K562 (cell line): ENCODE results near the gene SLC1A4. TPM values are rescaled to one million over a fixed set of nuclear protein-coding genes. Genes with fewer than 3 reads are reported as not detected.

ENCODE experiments used
- ATAC-seq: fragments of 200-7000 bp; cut with Tn5 transposase; 3 replicates; pipeline ENCODE4 v1.9.1; 2020; ENCODE audit warnings: moderate library complexity
- BruUV-seq: library from RNA; stranded (reverse); fragments of 400-500 nt; replicated peaks from 2 replicates; lab custom pipeline; 2021; lab: Mats Ljungman, UMichigan
- CTCF ChIA-PET: fragments of 300-600 bp; formaldehyde crosslinking; extraction: SDS; loops from one replicate; lab custom pipeline; 2021; ENCODE audit warnings: low intra/inter-chr PET ratio; lab: Yijun Ruan, JAX
- POLR2A ChIA-PET: fragments of 300-600, 350-650 bp; sonication (Branson Sonifier 250); formaldehyde crosslinking; extraction: SDS; loops from one replicate; lab custom pipeline; 2021; ENCODE audit warnings: antibody characterized with exemption, inconsistent platforms; lab: Yijun Ruan, JAX
- DNase-seq, 4 experiments: peaks; one replicate each; pipeline versions ENCODE4 v3.0.0 to v3.0.0-alpha.2; 2011 to 2018; ENCODE audit warnings: low spot score in 3 of 4, mixed read lengths in 3 of 4; ENCODE audit errors: extremely low read depth in 1 of 4
- FAIRE-seq: peaks from 2 replicates; lab custom pipeline; 2011; peaks lifted over from hg19 to GRCh38; lab: Jason Lieb, UNC
- H2AFZ ChIP-seq: 2 replicates; pipeline ENCODE4 v1.6.0; 2011; ENCODE audit warnings: low read depth, low read length, control low read depth, inconsistent platforms
- H3K27ac ChIP-seq: fragments of 200-600 bp; 3 replicates; pipeline ENCODE4 v1.8.0; 2011; ENCODE audit warnings: low read depth, mild to moderate bottlenecking, control low read depth, inconsistent platforms, low read length, moderate library complexity, mixed read lengths; ENCODE audit errors: extremely low read depth
- H3K27me3 ChIP-seq, 2 experiments: fragments of 300-600 bp in 1 of 2; 2 replicates in 1 of 2; 3 replicates in 1 of 2; pipeline versions ENCODE4 v1.6.0 to v1.8.0; 2011; ENCODE audit warnings: inconsistent platforms in 2 of 2, low read length in 2 of 2, mild to moderate bottlenecking in 1 of 2, mixed read lengths in 1 of 2, moderate library complexity in 1 of 2; ENCODE audit not compliant: control insufficient read depth in 2 of 2, insufficient read depth in 2 of 2
- H3K36me3 ChIP-seq: fragments of 300-600 bp; 3 replicates; pipeline ENCODE4 v1.8.0; 2011; ENCODE audit warnings: mild to moderate bottlenecking, low read length, inconsistent platforms; ENCODE audit not compliant: control insufficient read depth, insufficient read depth
- H3K4me1 ChIP-seq, 2 experiments: fragments of 200-600 bp in 1 of 2; replicated peaks in 1 of 2; 2 replicates in 1 of 2; 3 replicates in 1 of 2; pipeline versions ENCODE4 v1.5.1 to v1.8.0; 2011; ENCODE audit warnings: inconsistent platforms in 2 of 2, low read length in 2 of 2, mild to moderate bottlenecking in 1 of 2, mixed read lengths in 1 of 2, moderate library complexity in 1 of 2; ENCODE audit not compliant: control insufficient read depth in 2 of 2, insufficient read depth in 2 of 2
- H3K4me2 ChIP-seq: 2 replicates; pipeline ENCODE4 v1.6.1; 2011; ENCODE audit warnings: low read length, control low read depth, inconsistent platforms, mixed read lengths; ENCODE audit not compliant: insufficient read depth
- H3K4me3 ChIP-seq: fragments of 200-600 bp; sonication (generic), shearing (Covaris generic); 2 replicates; pipeline ENCODE4 v1.5.1; 2016; ENCODE audit warnings: control low read depth, inconsistent platforms
- H3K79me2 ChIP-seq: fragments of 200-600 bp; 3 replicates; pipeline ENCODE4 v1.8.0; 2011; ENCODE audit warnings: low read length, inconsistent platforms; ENCODE audit not compliant: control insufficient read depth, insufficient read depth
- H3K9ac ChIP-seq, 2 experiments: 2 replicates each; pipeline versions ENCODE4 v1.6.0 to v1.6.1; 2011; ENCODE audit warnings: low read depth in 2 of 2, low read length in 2 of 2, control low read depth in 1 of 2, inconsistent platforms in 1 of 2, mild to moderate bottlenecking in 1 of 2, mixed read lengths in 1 of 2; ENCODE audit not compliant: insufficient read depth in 1 of 2
- H3K9me1 ChIP-seq: one replicate; pipeline ENCODE4 v1.6.0; 2011; ENCODE audit warnings: inconsistent platforms, mild to moderate bottlenecking, low read length, moderate library complexity; ENCODE audit not compliant: control insufficient read depth, insufficient read depth
- H3K9me3 ChIP-seq: replicated peaks from 2 replicates; pipeline ENCODE4 v1.5.1; 2011; ENCODE audit warnings: low read depth, low read length, inconsistent platforms; ENCODE audit not compliant: control insufficient read depth, insufficient read depth
- H4K20me1 ChIP-seq: replicated peaks from 2 replicates; pipeline ENCODE4 v1.6.1; 2011; ENCODE audit warnings: low read length, inconsistent platforms, mixed read lengths; ENCODE audit not compliant: control insufficient read depth, insufficient read depth
- ATF6 ChIP-seq: sonication (generic); formaldehyde crosslinking; IDR thresholded peaks from 2 replicates; pipeline ENCODE4 v1.4.0; 2020; ENCODE audit warnings: mild to moderate bottlenecking, missing genetic modification reagents
- CHD2 ChIP-seq: IDR thresholded peaks from 2 replicates; pipeline ENCODE4 v1.6.1; 2011; ENCODE audit warnings: low read depth, low read length
- CHD4 ChIP-seq: fragments of 200-600 bp; sonication (generic); IDR thresholded peaks from 3 replicates; pipeline ENCODE4 v1.6.1; 2012; ENCODE audit warnings: low read depth, mild to moderate bottlenecking, mixed read lengths, low read length, inconsistent platforms; ENCODE audit not compliant: insufficient read depth, insufficient replicate concordance, poor library complexity, severe bottlenecking
- L3MBTL2 ChIP-seq: fragments of 450-650 bp; IDR thresholded peaks from 2 replicates; pipeline ENCODE4 v1.6.1; 2016; ENCODE audit warnings: mild to moderate bottlenecking, moderate library complexity
- MTA2 ChIP-seq: fragments of 450-650 bp; IDR thresholded peaks from 2 replicates; pipeline ENCODE4 v1.6.1; 2016; ENCODE audit warnings: low read depth
- POU5F1 ChIP-seq: fragments of 150-350 bp; IDR thresholded peaks from 2 replicates; pipeline ENCODE4 v1.6.1; 2014; ENCODE audit warnings: borderline replicate concordance, low read length, low read depth, mild to moderate bottlenecking; ENCODE audit not compliant: partially characterized antibody
- PURB ChIP-seq: sonication (generic); formaldehyde crosslinking; IDR thresholded peaks from 2 replicates; pipeline ENCODE4 v1.9.0; 2021; ENCODE audit warnings: low read depth, mild to moderate bottlenecking, missing genetic modification reagents
- RBM15 ChIP-seq: fragments of 200-400 bp; formaldehyde crosslinking; IDR thresholded peaks from 2 replicates; pipeline ENCODE4 v1.6.1; 2018; ENCODE audit warnings: mild to moderate bottlenecking, low read length, moderate library complexity; ENCODE audit not compliant: insufficient read depth
- RHOXF2B ChIP-seq: fragments of 250-450 bp; sonication (Bioruptor Pico); conservative IDR thresholded peaks from 2 replicates; pipeline ENCODE4 v1.5.1; 2021
- RNF2 ChIP-seq: sonication (generic); IDR thresholded peaks from 2 replicates; pipeline ENCODE4 v1.6.1; 2016
- SUPT5H ChIP-seq: fragments of 450-650 bp; IDR thresholded peaks from 2 replicates; pipeline ENCODE4 v1.6.1; 2016
- ZNF354B ChIP-seq: fragments of 250-450 bp; sonication (Bioruptor Pico); IDR thresholded peaks from 2 replicates; pipeline ENCODE4 v1.4.0; 2020
- WGBS: fragments of 100-300 bp; shearing (Covaris generic); methylation state at CpG from one replicate; pipeline ENCODE4 v1.1.6; 2016; ENCODE audit warnings: low coverage, mixed read lengths; ENCODE audit not compliant: insufficient coverage; ENCODE audit errors: missing lambda C conversion rate; 5-methylcytosine and 5-hydroxymethylcytosine counted together
- in situ Hi-C: fragments of 300-500 bp; cut with MboI; formaldehyde crosslinking; loops from 4 replicates; pipeline ENCODE4 v1.15.0; 2018; ENCODE audit warnings: inconsistent platforms, mixed read lengths
- intact Hi-C: fragments of 100-400 bp; cut with micrococcal nuclease; formaldehyde crosslinking; loops from 2 replicates; pipeline ENCODE4 v1.14.2; 2022
- polyA plus RNA-seq, 8 experiments: library from polyadenylated mRNA; depleted of rRNA in 4 of 8; stranded (reverse) in 5 of 8; unstranded in 3 of 8; fragments of >200 nt; fragmentation: Nextera tagmentation in 2 of 8; fragmentation: Illumina TruSeq in 1 of 8; extraction: Ambion mirVana in 2 of 8; extraction: Trizol in 1 of 8; gene quantifications; 2 replicates each; pipeline versions ENCODE4 v1.2.1 to v1.2.3, GENCODE V29; 2011 to 2014; ENCODE audit warnings: inconsistent platforms in 1 of 8, missing spikeins in 1 of 8
- total RNA-seq, 7 experiments: library from RNA; depleted of rRNA in 6 of 7; stranded (reverse); fragments of >200 nt in 6 of 7; fragmentation: Illumina TruSeq in 2 of 7; extraction: Trizol in 2 of 7; gene quantifications; 2 replicates each; pipeline versions ENCODE4 v1.2.1 to v1.2.3, GENCODE V29; 2011 to 2021; ENCODE audit warnings: low replicate concordance in 1 of 7
- TF ChIP-seq, protein P1 (sequence below): fragments of 450-650 bp; IDR thresholded peaks from 2 replicates; pipeline ENCODE4 v1.6.1; 2016; ENCODE audit warnings: low read depth, mild to moderate bottlenecking, moderate library complexity
- TF ChIP-seq, protein P2 (sequence below): fragments of 200-800 bp; sonication (Bioruptor generic); IDR thresholded peaks from 2 replicates; pipeline ENCODE4 v1.6.1; 2017; ENCODE audit warnings: missing genetic modification characterization, missing compliant biosample characterization
- TF ChIP-seq, protein P3 (sequence below): sonication (generic); formaldehyde crosslinking; IDR thresholded peaks from 2 replicates; pipeline ENCODE4 v1.8.0; 2022; ENCODE audit warnings: mild to moderate bottlenecking, low read depth, missing genetic modification reagents

SLC1A4 gene
- total and polyA plus RNA-seq, 9 of the 15 experiments (the other 6 are each of a cell fraction or from before 2014, with no cell fraction given) = 4.4 to 24.0 (median 10.9) TPM

GRCh38 chr2:65037178-65037577 lies 48.0 kb downstream of the SLC1A4 start (continued):
- TF ChIP-seq ATF6 (CRISPR knock-in tag) (no peak), L3MBTL2 (no peak), MTA2 (no peak), PURB (no peak), CHD4 (no peak), POU5F1 (no peak)
- TF ChIP-seq, protein P1, sequence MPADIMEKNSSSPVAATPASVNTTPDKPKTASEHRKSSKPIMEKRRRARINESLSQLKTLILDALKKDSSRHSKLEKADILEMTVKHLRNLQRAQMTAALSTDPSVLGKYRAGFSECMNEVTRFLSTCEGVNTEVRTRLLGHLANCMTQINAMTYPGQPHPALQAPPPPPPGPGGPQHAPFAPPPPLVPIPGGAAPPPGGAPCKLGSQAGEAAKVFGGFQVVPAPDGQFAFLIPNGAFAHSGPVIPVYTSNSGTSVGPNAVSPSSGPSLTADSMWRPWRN = no peak
- TF ChIP-seq, all 486 proteins: peak for 0

GRCh38 chr2:65039640-65040039 lies 50.4 kb downstream of the SLC1A4 start:
- ATAC-seq (peak; percentile 61; the same call in 1 of the 3 replicates), FAIRE-seq (no peak), DNase-seq (no peak)
- H3K79me2 ChIP-seq = no peaks in the 10 kb centered on the region
- peaks cover 4% of the 10 kb centered on the region for H3K9me3 ChIP-seq
- H3K4me2 ChIP-seq = no peak overlapping the region
- no peak overlapping the region for H3K9ac ChIP-seq
- no peaks in the 10 kb centered on the region for H4K20me1 ChIP-seq
- WGBS = 39% methylated on average over 3 of the region's 3 CpGs
- no peaks in the 10 kb centered on the region for H3K36me3 ChIP-seq
- no peaks in the 10 kb centered on the region for H3K27me3 ChIP-seq
- no peak overlapping the region for H2AFZ ChIP-seq
- in situ Hi-C loops = loop anchor here (5.0 kb wide), 1 partner anchor 122 kb away; no protein-coding TSS in a partner anchor
- H3K9me1 ChIP-seq = no peaks in the 10 kb centered on the region
- H3K4me3 ChIP-seq = no peak overlapping the region
- no TSS peak for BruUV-seq
- intact Hi-C loops = loop anchor here (1.0 to 2.0 kb wide), 2 partner anchors 61 to 122 kb away; no protein-coding TSS in a partner anchor
- no peak overlapping the region for H3K27ac ChIP-seq
- H3K4me1 ChIP-seq = peaks cover 2 to 4% of the 10 kb centered on the region in 2 experiments; a peak in 2 of 5 replicates
- POLR2A ChIA-PET = no interaction called here
- CTCF ChIA-PET = interaction anchor here (0.5 to 1.0 kb wide), 2 partner anchors 41 to 60 kb away, joined by 3 to 5 read pairs; no protein-coding TSS in a partner anchor
- TF ChIP-seq, protein P2, sequence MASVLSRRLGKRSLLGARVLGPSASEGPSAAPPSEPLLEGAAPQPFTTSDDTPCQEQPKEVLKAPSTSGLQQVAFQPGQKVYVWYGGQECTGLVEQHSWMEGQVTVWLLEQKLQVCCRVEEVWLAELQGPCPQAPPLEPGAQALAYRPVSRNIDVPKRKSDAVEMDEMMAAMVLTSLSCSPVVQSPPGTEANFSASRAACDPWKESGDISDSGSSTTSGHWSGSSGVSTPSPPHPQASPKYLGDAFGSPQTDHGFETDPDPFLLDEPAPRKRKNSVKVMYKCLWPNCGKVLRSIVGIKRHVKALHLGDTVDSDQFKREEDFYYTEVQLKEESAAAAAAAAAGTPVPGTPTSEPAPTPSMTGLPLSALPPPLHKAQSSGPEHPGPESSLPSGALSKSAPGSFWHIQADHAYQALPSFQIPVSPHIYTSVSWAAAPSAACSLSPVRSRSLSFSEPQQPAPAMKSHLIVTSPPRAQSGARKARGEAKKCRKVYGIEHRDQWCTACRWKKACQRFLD (CRISPR knock-in tag) = no peak
- TF ChIP-seq, protein P1 = no peak
- TF ChIP-seq CHD2 (no peak), RNF2 (no peak), ZNF354B (CRISPR knock-in tag) (no peak), SUPT5H (no peak), RBM15 (no peak), RHOXF2B (no peak)
- TF ChIP-seq, protein P3, sequence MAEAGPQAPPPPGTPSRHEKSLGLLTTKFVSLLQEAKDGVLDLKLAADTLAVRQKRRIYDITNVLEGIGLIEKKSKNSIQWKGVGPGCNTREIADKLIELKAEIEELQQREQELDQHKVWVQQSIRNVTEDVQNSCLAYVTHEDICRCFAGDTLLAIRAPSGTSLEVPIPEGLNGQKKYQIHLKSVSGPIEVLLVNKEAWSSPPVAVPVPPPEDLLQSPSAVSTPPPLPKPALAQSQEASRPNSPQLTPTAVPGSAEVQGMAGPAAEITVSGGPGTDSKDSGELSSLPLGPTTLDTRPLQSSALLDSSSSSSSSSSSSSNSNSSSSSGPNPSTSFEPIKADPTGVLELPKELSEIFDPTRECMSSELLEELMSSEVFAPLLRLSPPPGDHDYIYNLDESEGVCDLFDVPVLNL (CRISPR knock-in tag) = no peak
